ENCODE data around the gene LRRC75A.

GRCh38 chr17:16407911-16408588 is 83.9 kb downstream of the LRRC75A start:
- TF ChIP-seq KDM5A (IDR thresholded peaks at IDR 0.05; ENCODE audit: low read length) (no peak), EZH2 (IDR thresholded peaks at IDR 0.05; ENCODE audit: low read depth, low read length, severe bottlenecking) (no peak), JUND (IDR thresholded peaks at IDR 0.05; ENCODE audit: low read length) (no peak)

All from H1 (cell line).